Left lung (tissue), 10 donors: ENCODE results near the gene ZNF580. TPM values are rescaled to one million over a fixed set of nuclear protein-coding genes. Genes with fewer than 3 reads are reported as not detected.

Experiments used
- ATAC-seq: fragments of 200-7000 bp; cut with Tn5 transposase; one replicate; pipeline ENCODE4 v1.9.1; 2020; ENCODE audit warnings: moderate library complexity
- DNase-seq, 4 donors: peaks; one replicate each; pipeline ENCODE4 v3.0.0-alpha.2; 2013 to 2020
- H3K27ac ChIP-seq, 2 donors: fragments of 200-600 bp; sonication (generic) in 1 of 2; one replicate each; pipeline versions ENCODE4 v1.5.0 to v1.8.0; 2020 to 2021
- H3K27me3 ChIP-seq, 2 donors: fragments of 200-600 bp; sonication (generic) in 1 of 2; one replicate each; pipeline versions ENCODE4 v1.5.0 to v1.8.0; 2020 to 2021
- H3K36me3 ChIP-seq, 2 donors: fragments of 200-600 bp; sonication (generic) in 1 of 2; one replicate each; pipeline versions ENCODE4 v1.5.0 to v1.8.0; 2020 to 2021
- H3K4me1 ChIP-seq, 2 donors: fragments of 200-600 bp; one replicate each; pipeline ENCODE4 v1.8.0; 2021
- H3K4me3 ChIP-seq, 2 donors: fragments of 200-600 bp; sonication (generic) in 1 of 2; one replicate each; pipeline versions ENCODE4 v1.5.0 to v1.8.0; 2020 to 2021; ENCODE audit warnings: mild to moderate bottlenecking in 1 of 2
- H3K9me3 ChIP-seq, 2 donors: fragments of 200-600 bp; sonication (generic) in 1 of 2; one replicate each; pipeline versions ENCODE4 v1.5.0 to v1.8.0; 2020 to 2021
- intact Hi-C, 2 donors: fragments of 100-400 bp; cut with DNase I; formaldehyde crosslinking; loops; one replicate each; pipeline versions ENCODE4 v1.11.2 to v1.14.2; 2022
- polyA plus RNA-seq, 6 donors: library from polyadenylated mRNA; unstranded; fragments of 120-200 nt; gene quantifications; one replicate each; pipeline ENCODE4 v1.2.1, GENCODE V29; 2013; ENCODE audit not compliant: insufficient read length in 6 of 6
- total RNA-seq, 2 donors: library from RNA; stranded (reverse); fragmentation: NEBNext Ultra II Directional; extraction: Animal tissue kit (Norgen Biotek cat#: 25700); gene quantifications; one replicate each; pipeline ENCODE4 v1.2.1, GENCODE V29; 2021
- TF ChIP-seq, protein P1 (sequence below), 2 donors: fragments of 200-600 bp; sonication (generic) in 1 of 2; IDR thresholded peaks; one replicate each; pipeline versions ENCODE4 v1.5.0 to v1.8.0; 2021; ENCODE audit warnings: antibody characterized with exemption in 2 of 2
- donor health status: DM: no; HTN: yes; CAD: no.
- donor health status: DM: no; HTN: no; CAD: no.

The ZNF580 gene
- total and polyA plus RNA-seq, 8 donors = 33.8 to 49.5 (median 39.1) TPM

DNA sequence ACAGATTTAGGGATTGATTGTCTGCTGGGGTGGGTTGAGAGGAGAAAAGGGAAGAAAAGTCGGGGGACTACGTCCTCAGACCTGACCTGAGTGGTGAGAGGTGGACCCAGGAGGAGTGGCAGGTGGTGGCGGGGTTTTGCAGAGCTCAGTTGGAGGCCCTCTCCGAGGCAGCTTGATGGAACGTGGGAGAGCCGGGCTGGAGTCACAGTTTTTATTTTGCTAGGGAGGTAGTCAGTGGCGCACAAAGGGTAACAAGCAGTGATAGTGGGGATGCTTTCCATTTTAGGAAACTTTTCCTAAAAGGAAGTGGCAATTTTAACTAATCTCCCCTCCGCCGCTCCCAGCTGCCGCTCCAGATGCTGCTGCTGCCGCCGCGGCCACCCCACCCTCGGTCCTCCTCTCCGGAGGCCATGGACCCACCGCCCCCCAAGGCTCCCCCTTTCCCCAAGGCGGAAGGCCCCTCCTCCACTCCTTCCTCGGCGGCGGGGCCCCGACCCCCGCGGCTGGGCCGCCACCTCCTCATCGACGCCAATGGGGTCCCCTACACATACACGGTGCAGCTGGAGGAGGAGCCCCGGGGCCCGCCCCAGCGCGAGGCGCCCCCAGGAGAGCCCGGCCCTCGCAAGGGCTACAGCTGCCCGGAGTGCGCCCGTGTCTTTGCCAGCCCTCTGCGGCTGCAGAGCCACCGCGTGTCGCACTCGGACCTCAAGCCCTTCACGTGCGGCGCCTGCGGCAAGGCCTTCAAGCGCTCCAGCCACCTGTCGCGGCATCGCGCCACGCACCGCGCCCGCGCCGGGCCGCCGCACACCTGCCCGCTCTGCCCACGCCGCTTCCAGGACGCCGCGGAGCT lies 1.6 kb downstream of the ZNF580 start:
- H3K27ac ChIP-seq = peak overlapping the region; percentile 85 to 92
- peak in 1 of 4 donors; percentile 81 for DNase-seq
- peaks cover 0 to 13% of the 10 kb centered on the region in 2 donors for H3K27me3 ChIP-seq
- ATAC-seq = peak; percentile 2
- peak overlapping the region; percentile 74 to 81 for H3K4me3 ChIP-seq
- peaks cover 13 to 74% of the 10 kb centered on the region in 2 donors for H3K4me1 ChIP-seq
- TF ChIP-seq, protein P1, sequence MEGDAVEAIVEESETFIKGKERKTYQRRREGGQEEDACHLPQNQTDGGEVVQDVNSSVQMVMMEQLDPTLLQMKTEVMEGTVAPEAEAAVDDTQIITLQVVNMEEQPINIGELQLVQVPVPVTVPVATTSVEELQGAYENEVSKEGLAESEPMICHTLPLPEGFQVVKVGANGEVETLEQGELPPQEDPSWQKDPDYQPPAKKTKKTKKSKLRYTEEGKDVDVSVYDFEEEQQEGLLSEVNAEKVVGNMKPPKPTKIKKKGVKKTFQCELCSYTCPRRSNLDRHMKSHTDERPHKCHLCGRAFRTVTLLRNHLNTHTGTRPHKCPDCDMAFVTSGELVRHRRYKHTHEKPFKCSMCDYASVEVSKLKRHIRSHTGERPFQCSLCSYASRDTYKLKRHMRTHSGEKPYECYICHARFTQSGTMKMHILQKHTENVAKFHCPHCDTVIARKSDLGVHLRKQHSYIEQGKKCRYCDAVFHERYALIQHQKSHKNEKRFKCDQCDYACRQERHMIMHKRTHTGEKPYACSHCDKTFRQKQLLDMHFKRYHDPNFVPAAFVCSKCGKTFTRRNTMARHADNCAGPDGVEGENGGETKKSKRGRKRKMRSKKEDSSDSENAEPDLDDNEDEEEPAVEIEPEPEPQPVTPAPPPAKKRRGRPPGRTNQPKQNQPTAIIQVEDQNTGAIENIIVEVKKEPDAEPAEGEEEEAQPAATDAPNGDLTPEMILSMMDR (IDR thresholded peaks at IDR 0.05) = no peak
- peaks cover 0 to 12% of the 10 kb centered on the region in 2 donors for H3K36me3 ChIP-seq
- no peaks in the 10 kb centered on the region for H3K9me3 ChIP-seq
- intact Hi-C loops = no loop called here

DNA sequence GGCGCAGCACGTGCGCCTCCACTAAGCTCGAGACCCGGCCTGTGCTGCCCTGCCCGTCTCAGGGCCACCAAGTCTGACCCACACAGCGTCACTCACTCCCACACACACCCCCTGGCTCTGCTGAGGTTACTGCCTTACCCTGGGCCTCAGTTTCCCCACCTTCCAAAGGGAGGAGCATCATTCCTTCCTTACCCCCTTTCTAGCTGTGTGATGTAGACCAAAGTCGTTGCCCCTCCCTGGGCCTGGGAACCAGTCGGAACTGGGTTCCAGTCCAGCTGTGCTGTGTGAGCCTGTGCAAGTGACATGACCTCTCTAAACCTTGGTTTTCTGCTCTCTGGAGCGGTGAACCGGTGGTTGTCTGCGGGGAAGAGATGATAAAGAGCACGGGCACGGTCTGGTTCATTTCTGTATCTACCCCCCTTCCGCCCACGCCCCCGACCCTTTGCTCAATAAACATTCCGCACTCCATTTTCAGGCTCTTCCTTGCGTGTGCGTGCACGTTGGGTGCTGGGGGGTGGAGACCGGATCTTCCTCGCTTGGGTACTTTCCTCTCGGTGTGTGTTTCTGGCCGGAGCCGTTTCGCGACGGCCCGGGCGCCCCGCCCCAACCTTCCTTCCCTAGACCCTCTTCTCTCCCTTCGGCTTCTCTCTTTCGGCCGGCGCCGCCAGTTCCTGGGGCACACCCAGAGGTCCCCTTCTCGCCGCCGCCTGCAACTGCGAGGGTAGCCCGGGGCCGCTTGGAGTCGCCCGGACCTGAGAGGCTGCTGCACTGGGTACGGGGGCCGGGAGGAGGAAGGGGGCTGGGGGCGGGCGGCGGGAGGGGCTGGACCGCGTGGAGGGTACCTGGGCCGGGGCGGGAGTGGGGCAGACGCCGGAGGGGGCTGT lies 2.4 kb downstream of the ZNF580 start, which contains the start of gene ZNF581:
Gene ZNF581, plus strand, starts transcription at position 647 of the 884 bp plus-strand sequence. CDS start 923 bp downstream, outside the sequence.
- Histone ChIP-seq H3K36me3 (peaks cover 0 to 12% of the 10 kb centered on the region in 2 donors), H3K27ac (peak within 1 kb of the TSS; percentile 85 to 92), H3K4me1 (peaks cover 17 to 79% of the 10 kb centered on the region in 2 donors), H3K27me3 (peaks cover 0 to 13% of the 10 kb centered on the region in 2 donors), H3K4me3 (peak within 1 kb of the TSS; percentile 74 to 81), H3K9me3 (no peaks in the 10 kb centered on the region)
- ATAC-seq (peak; percentile 58), DNase-seq (peak; percentile 59 to 93 (median 70))
- intact Hi-C loops = no loop called here
- TF ChIP-seq, protein P1 (IDR thresholded peaks at IDR 0.05) = no peak

DNA sequence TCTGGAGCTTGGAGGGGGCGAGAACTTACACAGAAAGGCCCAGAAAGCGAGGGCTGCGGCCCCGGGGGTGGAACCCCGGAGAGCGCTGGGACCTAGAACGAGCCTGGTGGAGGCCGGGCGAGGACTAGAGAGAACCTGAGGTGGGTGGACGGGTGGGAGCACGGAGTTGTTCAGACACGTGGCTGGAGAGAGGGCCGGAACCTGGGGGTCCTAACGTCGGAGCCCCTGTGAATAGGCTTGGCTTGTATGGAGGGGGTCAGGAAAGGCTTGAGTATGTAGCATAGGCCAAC lies 3.0 kb downstream of the ZNF580 start:
- Histone ChIP-seq H3K4me3 (peak overlapping the region; percentile 74 to 81), H3K27ac (peak overlapping the region; percentile 85 to 92), H3K27me3 (peaks cover 0 to 13% of the 10 kb centered on the region in 2 donors), H3K9me3 (no peaks in the 10 kb centered on the region), H3K4me1 (peaks cover 21 to 81% of the 10 kb centered on the region in 2 donors), H3K36me3 (peaks cover 0 to 12% of the 10 kb centered on the region in 2 donors)
- intact Hi-C loops = no loop called here
- DNase-seq (no peak), ATAC-seq (no peak)
- TF ChIP-seq, protein P1 (IDR thresholded peaks at IDR 0.05) = no peak

DNA sequence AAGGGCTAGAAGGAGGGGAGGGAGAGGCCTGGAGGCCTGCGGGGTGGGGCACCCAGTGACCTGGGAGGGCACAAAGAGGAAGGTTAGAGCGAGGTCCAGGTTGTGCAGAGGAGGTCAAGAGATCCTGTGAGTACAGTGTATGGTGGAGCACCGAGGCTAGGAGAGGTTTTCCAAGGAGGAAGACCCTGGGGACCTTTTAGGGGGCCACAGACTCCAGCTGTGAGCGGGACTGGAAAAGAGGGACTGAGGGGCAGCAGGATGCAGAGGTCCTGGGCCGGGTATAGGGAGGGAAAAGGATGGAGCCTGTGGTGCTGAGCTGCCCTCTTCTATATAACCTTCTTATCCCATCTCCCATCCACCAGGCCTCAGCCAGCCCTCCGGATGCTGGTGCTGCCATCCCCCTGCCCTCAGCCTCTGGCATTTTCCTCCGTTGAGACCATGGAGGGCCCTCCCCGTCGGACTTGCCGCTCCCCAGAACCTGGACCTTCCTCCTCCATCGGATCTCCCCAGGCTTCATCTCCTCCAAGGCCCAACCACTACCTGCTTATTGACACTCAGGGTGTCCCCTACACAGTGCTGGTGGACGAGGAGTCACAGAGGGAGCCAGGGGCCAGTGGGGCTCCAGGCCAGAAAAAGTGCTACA lies 3.5 kb downstream of the ZNF580 start:
- peaks cover 0 to 13% of the 10 kb centered on the region in 2 donors for H3K27me3 ChIP-seq
- H3K4me1 ChIP-seq = peaks cover 23 to 82% of the 10 kb centered on the region in 2 donors
- peak in 1 of 4 donors; percentile 32 for DNase-seq
- no peak for ATAC-seq
- intact Hi-C loops = no loop called here
- TF ChIP-seq, protein P1 (IDR thresholded peaks at IDR 0.05) = no peak
- peak overlapping the region; percentile 85 to 92 for H3K27ac ChIP-seq
- H3K9me3 ChIP-seq = no peaks in the 10 kb centered on the region
- H3K36me3 ChIP-seq = peaks cover 0 to 12% of the 10 kb centered on the region in 2 donors
- H3K4me3 ChIP-seq = peak overlapping the region; percentile 74 to 81
